Skin of body (tissue), 2 donors: ENCODE data around the gene XPR1. TPM values are rescaled to one million over a fixed set of nuclear protein-coding genes. Genes with fewer than 3 reads are reported as not detected.

Experiments used
- DNase-seq: peaks from one replicate; lab custom pipeline; 2025; lab: John Stamatoyannopoulos, UW
- total RNA-seq: library from RNA; depleted of rRNA; stranded (reverse); fragments of >200 nt; gene quantifications from one replicate; pipeline ENCODE4 v1.2.3, GENCODE V29; 2014

The XPR1 gene
- 16.0 TPM for total RNA-seq

- DNase-seq = peak; percentile 97
Observed at GRCh38 chr1:180631766-180632325, at the start of gene XPR1. XPR1 (plus strand) TSS chr1:180632022; CDS start chr1:180632202, 180 bp downstream.

GRCh38 chr1:180584869-180585268 lies 47.0 kb upstream of the XPR1 start:
- DNase-seq = no peak

GRCh38 chr1:180585994-180586359 lies 45.8 kb upstream of the XPR1 start:
- no peak for DNase-seq

- DNase-seq = no peak
Observed at GRCh38 chr1:180586671-180587155, 45.1 kb upstream of the XPR1 start.

GRCh38 chr1:180588121-180588520 lies 43.7 kb upstream of the XPR1 start:
- DNase-seq = no peak

GRCh38 chr1:180590889-180591288 lies 40.9 kb upstream of the XPR1 start:
- DNase-seq = no peak

- DNase-seq = no peak
Observed at GRCh38 chr1:180593382-180593781, 38.4 kb upstream of the XPR1 start.

GRCh38 chr1:180594723-180595122 lies 37.1 kb upstream of the XPR1 start:
- DNase-seq = no peak

- no peak for DNase-seq
Observed at GRCh38 chr1:180595966-180596365, 35.9 kb upstream of the XPR1 start.

- no peak for DNase-seq
Observed at GRCh38 chr1:180597520-180597919, 34.3 kb upstream of the XPR1 start.

GRCh38 chr1:180598333-180598974 lies 33.4 kb upstream of the XPR1 start:
- no peak for DNase-seq

- DNase-seq = no peak
Observed at GRCh38 chr1:180600343-180600742, 31.5 kb upstream of the XPR1 start.

GRCh38 chr1:180601512-180601911 lies 30.3 kb upstream of the XPR1 start:
- DNase-seq = no peak

- no peak for DNase-seq
Observed at GRCh38 chr1:180603223-180603849, 28.5 kb upstream of the XPR1 start.

GRCh38 chr1:180603850-180604226 lies 28.0 kb upstream of the XPR1 start:
- DNase-seq = no peak

GRCh38 chr1:180606155-180606554 lies 25.7 kb upstream of the XPR1 start:
- no peak for DNase-seq

- DNase-seq = peak; percentile 21
Observed at GRCh38 chr1:180609643-180610555, 21.9 kb upstream of the XPR1 start.

GRCh38 chr1:180610556-180611015 lies 21.2 kb upstream of the XPR1 start:
- no peak for DNase-seq

GRCh38 chr1:180611016-180611930 lies 20.5 kb upstream of the XPR1 start:
- no peak for DNase-seq

GRCh38 chr1:180612632-180613031 lies 19.2 kb upstream of the XPR1 start:
- DNase-seq = no peak

GRCh38 chr1:180614730-180615129 lies 17.1 kb upstream of the XPR1 start:
- DNase-seq = no peak
